Coronary artery (tissue), 2 donors: ENCODE data around the gene ZNF69.
"Not testable (repeated sequence)": the region's sequence is repeated elsewhere in the genome, so short reads cannot be mapped to it uniquely, and the experiment has no call there.

Experiments used
- DNase-seq: peaks from one replicate; pipeline ENCODE4 v3.0.0-alpha.2; 2017; ENCODE audit warnings: low spot score
- H3K27ac ChIP-seq, 2 donors: fragments of 200-600 bp; sonication (generic); one replicate each; pipeline ENCODE4 v1.5.1; 2016 to 2019
- H3K4me3 ChIP-seq: fragments of 200-600 bp; sonication (generic); 2 replicates; pipeline ENCODE4 v1.5.1; 2016; ENCODE audit warnings: mild to moderate bottlenecking, moderate library complexity
- TF ChIP-seq, protein P1 (sequence below): fragments of 200-600 bp; sonication (generic); IDR thresholded peaks from one replicate; pipeline ENCODE4 v1.5.1; 2019; ENCODE audit warnings: antibody characterized with exemption

The ZNF69 gene

DNA sequence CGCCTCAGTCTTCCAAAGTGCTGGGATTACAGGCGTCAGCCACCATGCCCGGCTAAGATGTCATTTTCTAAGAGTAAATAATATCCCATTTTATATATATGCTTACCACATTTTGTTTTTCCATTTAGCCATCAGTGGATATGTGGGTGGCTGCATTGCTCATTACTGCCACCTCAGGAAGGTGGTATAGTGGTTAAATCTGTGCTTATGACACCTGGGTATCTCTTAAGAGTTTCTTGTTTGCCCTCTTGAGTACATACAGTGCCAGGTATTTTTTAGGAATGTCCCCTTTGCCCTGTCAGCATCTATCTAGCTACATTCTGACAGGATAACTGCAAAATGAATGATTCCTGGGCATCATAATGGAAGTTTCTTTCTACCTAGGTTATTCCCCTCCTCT, 14.6 kb downstream of the ZNF69 start:
- no peak overlapping the region for H3K4me3 ChIP-seq
- DNase-seq = no peak
- no peak overlapping the region for H3K27ac ChIP-seq
- TF ChIP-seq, protein P1, sequence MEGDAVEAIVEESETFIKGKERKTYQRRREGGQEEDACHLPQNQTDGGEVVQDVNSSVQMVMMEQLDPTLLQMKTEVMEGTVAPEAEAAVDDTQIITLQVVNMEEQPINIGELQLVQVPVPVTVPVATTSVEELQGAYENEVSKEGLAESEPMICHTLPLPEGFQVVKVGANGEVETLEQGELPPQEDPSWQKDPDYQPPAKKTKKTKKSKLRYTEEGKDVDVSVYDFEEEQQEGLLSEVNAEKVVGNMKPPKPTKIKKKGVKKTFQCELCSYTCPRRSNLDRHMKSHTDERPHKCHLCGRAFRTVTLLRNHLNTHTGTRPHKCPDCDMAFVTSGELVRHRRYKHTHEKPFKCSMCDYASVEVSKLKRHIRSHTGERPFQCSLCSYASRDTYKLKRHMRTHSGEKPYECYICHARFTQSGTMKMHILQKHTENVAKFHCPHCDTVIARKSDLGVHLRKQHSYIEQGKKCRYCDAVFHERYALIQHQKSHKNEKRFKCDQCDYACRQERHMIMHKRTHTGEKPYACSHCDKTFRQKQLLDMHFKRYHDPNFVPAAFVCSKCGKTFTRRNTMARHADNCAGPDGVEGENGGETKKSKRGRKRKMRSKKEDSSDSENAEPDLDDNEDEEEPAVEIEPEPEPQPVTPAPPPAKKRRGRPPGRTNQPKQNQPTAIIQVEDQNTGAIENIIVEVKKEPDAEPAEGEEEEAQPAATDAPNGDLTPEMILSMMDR = no peak

DNA sequence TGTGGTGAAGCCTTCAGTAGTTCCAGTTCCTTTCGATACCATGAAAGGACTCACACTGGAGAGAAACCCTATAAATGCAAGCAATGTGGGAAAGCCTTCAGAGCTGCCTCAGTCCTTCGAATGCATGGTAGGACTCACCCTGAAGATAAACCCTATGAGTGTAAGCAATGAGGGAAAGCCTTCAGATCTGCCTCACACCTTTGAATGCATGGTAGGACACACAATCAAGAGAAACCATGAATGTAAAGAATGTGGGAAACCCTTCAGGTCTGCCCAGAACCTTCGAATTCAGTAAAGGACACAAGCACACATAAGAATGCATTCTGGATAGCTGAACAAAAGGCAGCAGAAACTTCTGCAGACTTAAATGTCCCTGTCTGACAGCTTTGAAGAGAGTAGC, 18.3 kb downstream of the ZNF69 start:
- Histone ChIP-seq H3K27ac (no peak overlapping the region), H3K4me3 (peak overlapping the region; percentile 41)
- TF ChIP-seq, protein P1 = no peak
- DNase-seq = no peak

DNA sequence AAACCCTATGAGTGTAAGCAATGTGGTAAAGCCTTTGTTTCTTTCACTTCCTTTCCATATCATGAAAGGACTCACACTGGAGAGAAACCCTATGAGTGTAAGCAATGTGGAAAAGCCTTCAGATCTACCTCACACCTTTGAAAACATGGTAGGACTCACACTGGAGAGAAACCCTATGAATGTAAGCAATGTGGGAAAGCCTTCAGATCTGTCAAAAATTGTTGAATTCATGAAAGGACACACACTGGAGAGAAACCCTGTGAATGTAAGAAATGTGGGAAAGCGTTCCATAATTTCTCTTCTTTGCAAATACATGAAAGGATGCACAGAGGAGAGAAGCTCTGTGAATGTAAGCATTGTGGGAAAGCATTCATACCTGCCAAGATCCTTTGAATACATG, 24.4 kb downstream of the ZNF69 start:
- not testable (repeated sequence) for DNase-seq, H3K4me3 ChIP-seq, H3K27ac ChIP-seq

DNA sequence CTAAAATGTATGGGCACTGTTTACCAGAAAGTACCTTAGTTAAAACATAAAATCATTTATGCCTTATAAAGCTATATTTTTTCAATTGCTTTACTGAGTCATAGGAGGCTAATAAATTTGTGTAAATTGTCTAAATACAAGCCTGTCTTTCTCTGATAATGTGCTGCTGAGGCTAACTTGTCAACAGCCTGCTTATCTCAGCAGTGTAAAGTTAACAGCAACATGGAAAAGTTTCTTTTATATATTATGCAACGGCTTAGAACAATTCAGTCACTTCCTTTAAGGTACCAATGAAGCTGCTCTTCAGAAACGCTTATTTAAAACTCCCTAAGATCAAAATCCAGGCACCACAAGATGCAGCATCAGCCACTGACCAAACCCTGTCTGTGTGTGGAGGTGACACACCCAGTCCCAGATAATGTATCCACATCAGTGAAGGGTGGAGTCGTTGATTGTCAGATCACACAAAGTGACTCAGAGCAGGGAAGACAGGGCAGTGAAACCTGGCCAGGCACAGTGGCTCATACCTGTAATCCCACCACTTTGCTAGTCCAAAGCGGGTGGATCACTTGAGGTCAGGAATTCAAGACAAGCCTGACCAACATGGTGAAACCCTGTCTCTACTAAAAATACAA, 27.0 kb downstream of the ZNF69 start:
- DNase-seq, H3K27ac ChIP-seq, H3K4me3 ChIP-seq: not testable (repeated sequence)

DNA sequence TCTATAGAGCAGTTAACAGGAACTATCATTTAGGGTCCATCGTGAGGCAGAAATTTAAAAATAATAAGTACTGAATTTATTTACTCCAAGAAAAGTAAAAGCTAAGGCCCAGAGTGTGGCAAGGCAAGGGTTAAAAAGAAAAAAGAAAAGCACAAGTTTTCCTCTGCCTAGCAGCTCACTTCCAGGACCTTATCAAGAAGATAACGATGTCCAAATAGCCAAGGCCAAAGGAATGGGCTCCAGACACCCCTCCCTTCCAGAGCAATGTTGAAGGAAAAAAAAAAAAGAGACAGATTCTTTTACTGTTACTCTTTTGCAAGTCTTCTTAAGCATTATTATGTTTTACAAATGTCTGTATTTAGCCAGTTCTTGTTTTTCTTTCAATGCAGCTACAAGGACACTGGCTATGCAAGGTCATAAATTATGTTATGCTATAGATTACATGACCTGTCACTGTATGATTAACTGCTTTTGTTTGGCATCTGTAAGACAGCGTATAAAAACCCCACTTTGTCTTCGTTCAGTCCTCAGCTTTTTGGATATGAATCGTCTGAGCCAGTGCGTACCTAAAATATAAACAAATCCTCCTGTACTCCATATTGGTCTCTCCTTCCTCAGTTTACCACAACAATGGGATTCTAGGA, 34.4 kb downstream of the ZNF69 start:
- Histone ChIP-seq H3K4me3 (no peak overlapping the region), H3K27ac (no peak overlapping the region)
- no peak for DNase-seq
- TF ChIP-seq, protein P1 = no peak

DNA sequence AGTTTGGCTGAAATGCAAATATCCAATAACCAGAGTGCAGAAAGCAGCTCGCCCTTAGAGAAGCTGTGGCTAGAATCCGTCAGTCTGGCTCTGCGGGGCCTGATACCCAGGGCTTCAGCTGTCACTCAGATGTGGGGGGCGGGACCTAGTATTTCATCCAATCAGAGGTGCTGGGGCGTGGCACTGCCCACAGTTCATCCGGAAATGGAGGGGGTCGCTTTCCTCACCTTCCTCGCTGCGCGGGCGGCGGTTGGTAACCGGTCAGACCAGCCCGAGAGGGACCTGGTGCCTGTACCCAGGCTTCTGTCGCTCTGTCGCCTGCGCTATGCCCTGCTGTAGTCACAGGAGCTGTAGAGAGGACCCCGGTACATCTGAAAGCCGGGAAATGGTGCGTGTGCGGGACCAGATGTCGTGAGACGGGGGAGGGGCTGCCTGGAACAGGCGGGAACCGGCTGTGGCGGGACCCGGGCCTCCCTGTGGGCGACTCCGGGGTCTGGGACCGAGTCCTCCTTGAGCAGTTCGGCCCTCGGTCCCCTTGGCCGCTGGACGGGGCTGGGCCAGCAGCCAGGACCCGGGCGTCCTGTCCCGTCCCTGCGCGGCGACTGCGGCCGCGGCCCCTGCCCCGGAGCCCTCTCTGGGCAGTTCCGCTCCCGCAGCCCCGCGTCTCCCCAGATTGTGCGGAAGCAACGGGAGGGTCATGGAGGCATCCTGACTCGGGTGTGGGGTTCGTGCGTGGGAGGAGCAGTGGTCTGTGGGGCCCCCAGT, 37.5 kb downstream of the ZNF69 start, which contains the start of gene ZNF700:
ZNF700 (plus strand) TSS at position 222 of the 765 bp plus-strand sequence; CDS start at position 326, 104 bp downstream.
- peak within 1 kb of the TSS; percentile 99 for H3K4me3 ChIP-seq
- peak; percentile 94 for DNase-seq
- H3K27ac ChIP-seq = peak within 1 kb of the TSS; percentile 86 to 92
- TF ChIP-seq, protein P1 = no peak

DNA sequence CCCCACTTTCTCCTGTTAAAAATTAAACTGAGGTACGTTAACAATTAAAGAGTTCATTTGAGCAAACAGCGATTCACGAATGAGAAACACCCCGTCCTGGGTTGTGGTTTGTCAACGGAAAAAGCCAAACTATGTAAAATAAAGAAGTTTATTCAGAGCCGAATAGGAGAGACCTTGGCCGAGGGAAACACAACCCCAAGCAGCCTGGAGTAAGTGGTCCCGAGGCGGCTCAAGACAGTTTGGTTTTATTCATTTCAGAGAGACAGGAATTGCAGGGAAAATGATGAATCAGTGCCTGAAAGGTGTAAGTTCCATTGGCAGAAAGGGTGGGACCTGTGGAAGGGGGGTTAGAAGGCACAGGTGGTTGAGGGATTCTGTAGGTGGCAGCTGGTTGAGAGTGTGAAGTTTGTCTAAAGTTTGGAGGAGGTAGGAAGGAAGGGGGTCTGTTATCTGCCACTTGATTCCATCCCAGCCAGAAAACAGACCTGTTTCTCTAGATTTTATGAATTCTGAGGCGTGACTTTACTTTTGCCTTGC, 38.1 kb downstream of the ZNF69 start:
- not testable (repeated sequence) for DNase-seq
- Histone ChIP-seq H3K27ac (peak overlapping the region; percentile 86 to 92), H3K4me3 (peak overlapping the region; percentile 99)

DNA sequence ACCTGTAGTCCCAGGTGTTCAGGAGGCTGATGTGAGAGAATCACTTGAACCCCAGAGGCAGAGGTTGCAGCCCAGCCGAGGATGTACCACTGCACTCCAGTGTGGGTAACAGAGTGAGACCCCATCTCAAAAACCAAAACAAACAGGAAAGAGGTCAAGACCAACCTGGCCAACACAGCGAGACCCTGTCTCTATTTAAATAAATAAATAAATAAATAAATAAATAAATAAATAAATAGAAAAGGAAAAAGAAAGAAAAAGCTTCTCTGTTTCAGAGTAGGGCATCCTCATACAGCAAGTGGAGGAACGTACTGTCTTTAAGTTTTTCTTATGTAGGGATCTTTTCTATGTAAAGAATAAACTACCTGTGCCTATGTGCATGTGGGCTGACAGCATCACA, 39.6 kb downstream of the ZNF69 start:
- no peak for DNase-seq
- no peak overlapping the region for H3K4me3 ChIP-seq
- H3K27ac ChIP-seq = no peak overlapping the region
- TF ChIP-seq, protein P1 = no peak
